ENCODE measurements around the gene DLG2.

The DLG2 gene

GRCh38 chr11:84289381-84289906 is 1337.7 kb downstream of the DLG2 start:
- Histone ChIP-seq H3K27me3 (ENCODE audit: low read depth, low read length) (no peaks in the 10 kb centered on the region), H3K79me2 (ENCODE audit: low read length) (no peaks in the 10 kb centered on the region), H3K4me3 (ENCODE audit: low read length) (peak overlapping the region; percentile 43), H3K27ac (ENCODE audit: low read length) (peak overlapping the region; percentile 90), H3K36me3 (replicated peaks; ENCODE audit: low read depth, low read length) (peaks cover 9% of the 10 kb centered on the region), H3K9ac (ENCODE audit: low read length) (peak overlapping the region; percentile 40), H3K4me2 (ENCODE audit: low read length) (peak overlapping the region; percentile 71), H4K20me1 (ENCODE audit: insufficient read depth, low read length) (no peaks in the 10 kb centered on the region), H3K9me3 (ENCODE audit: insufficient read depth, low read length) (peaks cover 6% of the 10 kb centered on the region; the same call in 1 of the 2 replicates), H2AFZ (ENCODE audit: low read depth, low read length) (peak overlapping the region; percentile 69), H3K4me1 (ENCODE audit: low read length) (peaks cover 34% of the 10 kb centered on the region)
- TF ChIP-seq CTCF (IDR thresholded peaks at IDR 0.05; ENCODE audit: low read depth, low read length), result no peak

GRCh38 chr11:84273541-84273940 is 1353.6 kb downstream of the DLG2 start:
- H4K20me1 ChIP-seq (ENCODE audit: insufficient read depth, low read length), result no peaks in the 10 kb centered on the region
- no peak overlapping the region for H3K4me3 ChIP-seq (ENCODE audit: low read length)
- H3K79me2 ChIP-seq (ENCODE audit: low read length), result no peaks in the 10 kb centered on the region
- H3K27me3 ChIP-seq (ENCODE audit: low read depth, low read length), result no peaks in the 10 kb centered on the region
- no peaks in the 10 kb centered on the region for H3K4me1 ChIP-seq (ENCODE audit: low read length)
- no peak overlapping the region for H3K4me2 ChIP-seq (ENCODE audit: low read length)
- H2AFZ ChIP-seq (ENCODE audit: low read depth, low read length), result no peak overlapping the region
- no peak for TF ChIP-seq EZH2phosphoT487 (IDR thresholded peaks at IDR 0.05; ENCODE audit: low read depth)
- no peak for TF ChIP-seq CTCF (IDR thresholded peaks at IDR 0.05; ENCODE audit: low read depth, low read length)
- no peaks in the 10 kb centered on the region for H3K36me3 ChIP-seq (replicated peaks; ENCODE audit: low read depth, low read length)
- no peak overlapping the region for H3K27ac ChIP-seq (ENCODE audit: low read length)
- H3K9me3 ChIP-seq (ENCODE audit: insufficient read depth, low read length), result no peaks in the 10 kb centered on the region
- no peak overlapping the region for H3K9ac ChIP-seq (ENCODE audit: low read length)

GRCh38 chr11:84270466-84270865 is 1356.7 kb downstream of the DLG2 start:
- no peaks in the 10 kb centered on the region for H3K36me3 ChIP-seq (replicated peaks; ENCODE audit: low read depth, low read length)
- H3K4me2 ChIP-seq (ENCODE audit: low read length), result no peak overlapping the region
- no peak overlapping the region for H3K27ac ChIP-seq (ENCODE audit: low read length)
- no peak overlapping the region for H3K4me3 ChIP-seq (ENCODE audit: low read length)
- H3K27me3 ChIP-seq (ENCODE audit: low read depth, low read length), result no peaks in the 10 kb centered on the region
- no peak overlapping the region for H3K9ac ChIP-seq (ENCODE audit: low read length)
- no peaks in the 10 kb centered on the region for H3K4me1 ChIP-seq (ENCODE audit: low read length)
- no peaks in the 10 kb centered on the region for H3K79me2 ChIP-seq (ENCODE audit: low read length)
- H2AFZ ChIP-seq (ENCODE audit: low read depth, low read length), result no peak overlapping the region
- TF ChIP-seq CTCF (IDR thresholded peaks at IDR 0.05; ENCODE audit: low read depth, low read length) (no peak), EZH2phosphoT487 (IDR thresholded peaks at IDR 0.05; ENCODE audit: low read depth) (no peak)
- H3K9me3 ChIP-seq (ENCODE audit: insufficient read depth, low read length), result no peaks in the 10 kb centered on the region
- H4K20me1 ChIP-seq (ENCODE audit: insufficient read depth, low read length), result no peaks in the 10 kb centered on the region

- Histone ChIP-seq H3K27ac (ENCODE audit: low read length) (no peak overlapping the region), H3K79me2 (ENCODE audit: low read length) (no peaks in the 10 kb centered on the region), H3K4me3 (ENCODE audit: low read length) (no peak overlapping the region), H3K27me3 (ENCODE audit: low read depth, low read length) (no peaks in the 10 kb centered on the region), H3K4me1 (ENCODE audit: low read length) (peaks cover 28% of the 10 kb centered on the region), H2AFZ (ENCODE audit: low read depth, low read length) (no peak overlapping the region), H3K9ac (ENCODE audit: low read length) (no peak overlapping the region), H3K9me3 (ENCODE audit: insufficient read depth, low read length) (no peaks in the 10 kb centered on the region), H3K4me2 (ENCODE audit: low read length) (no peak overlapping the region), H3K36me3 (replicated peaks; ENCODE audit: low read depth, low read length) (peaks cover 3% of the 10 kb centered on the region), H4K20me1 (ENCODE audit: insufficient read depth, low read length) (no peaks in the 10 kb centered on the region)
- TF ChIP-seq EZH2phosphoT487 (IDR thresholded peaks at IDR 0.05; ENCODE audit: low read depth) (no peak), CTCF (IDR thresholded peaks at IDR 0.05; ENCODE audit: low read depth, low read length) (no peak)
Observed at GRCh38 chr11:84264066-84264465, 1363.1 kb downstream of the DLG2 start.
